NCI-H2029 (cell line): ENCODE data around the gene CMBL.
"Not testable (repeated sequence)": the region's sequence is repeated elsewhere in the genome, so short reads cannot be mapped to it uniquely, and the experiment has no call there.

Source experiments
- DNase-seq: peaks from one replicate; lab custom pipeline; 2025; lab: John Stamatoyannopoulos, UW

The CMBL gene

GRCh38 chr5:10257870-10258269 is 49.8 kb downstream of the CMBL start:
- DNase-seq, result no peak

GRCh38 chr5:10254686-10255085 is 53.0 kb downstream of the CMBL start:
- DNase-seq, result no peak

- DNase-seq, result no peak
Observed at GRCh38 chr5:10253390-10253789, 54.3 kb downstream of the CMBL start.

GRCh38 chr5:10251405-10251804 is 56.3 kb downstream of the CMBL start:
- no peak for DNase-seq

- DNase-seq, result no peak
Observed at GRCh38 chr5:10250806-10251276, 56.9 kb downstream of the CMBL start.

GRCh38 chr5:10249948-10250805 is 57.5 kb downstream of the CMBL start, which contains the start of gene CCT5:
Gene CCT5, plus strand, starts transcription at chr5:10250280. Its CDS starts 61 bp downstream, at chr5:10250341.
- peak; percentile 96 for DNase-seq

- DNase-seq, result no peak
Observed at GRCh38 chr5:10248378-10249260, 59.1 kb downstream of the CMBL start.

GRCh38 chr5:10247217-10247616 is 60.5 kb downstream of the CMBL start:
- DNase-seq, result not testable (repeated sequence)

GRCh38 chr5:10246761-10247160 is 60.9 kb downstream of the CMBL start:
- peak; percentile 38 for DNase-seq

GRCh38 chr5:10244342-10244944 is 63.3 kb downstream of the CMBL start:
- DNase-seq, result no peak

- no peak for DNase-seq
Observed at GRCh38 chr5:10243660-10244240, 64.0 kb downstream of the CMBL start.

- no peak for DNase-seq
Observed at GRCh38 chr5:10235350-10235749, 72.4 kb downstream of the CMBL start.

GRCh38 chr5:10233505-10233904 is 74.2 kb downstream of the CMBL start:
- DNase-seq, result no peak

GRCh38 chr5:10233011-10233410 is 74.7 kb downstream of the CMBL start:
- no peak for DNase-seq

- DNase-seq, result no peak
Observed at GRCh38 chr5:10232386-10232785, 75.3 kb downstream of the CMBL start.

GRCh38 chr5:10229306-10230048 is 78.2 kb downstream of the CMBL start:
- no peak for DNase-seq

GRCh38 chr5:10228288-10228687 is 79.4 kb downstream of the CMBL start:
- no peak for DNase-seq
